ENCODE measurements around the gene ATP6V1B1.

The ATP6V1B1 gene

DNA sequence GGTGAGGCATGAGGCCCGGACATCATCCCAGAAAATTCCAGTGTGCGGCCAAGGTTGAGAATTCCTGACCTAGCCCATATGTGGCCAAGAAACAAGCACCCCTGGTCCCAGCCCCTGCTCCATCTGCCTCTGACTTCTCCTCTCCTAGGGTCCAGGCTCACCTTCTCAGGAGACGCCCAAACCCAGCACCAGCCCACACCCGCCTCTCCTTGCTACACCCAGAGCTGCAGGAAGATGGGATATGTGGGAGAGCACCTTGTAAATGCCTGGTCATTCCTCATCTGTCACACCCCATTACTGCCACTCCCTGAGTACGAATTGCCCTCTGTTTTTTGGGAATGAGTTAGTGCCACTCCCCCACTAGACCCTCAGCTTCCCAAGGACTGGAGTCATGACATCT is 7.3 kb upstream of the ATP6V1B1 start:
- no peak for DNase-seq

DNA sequence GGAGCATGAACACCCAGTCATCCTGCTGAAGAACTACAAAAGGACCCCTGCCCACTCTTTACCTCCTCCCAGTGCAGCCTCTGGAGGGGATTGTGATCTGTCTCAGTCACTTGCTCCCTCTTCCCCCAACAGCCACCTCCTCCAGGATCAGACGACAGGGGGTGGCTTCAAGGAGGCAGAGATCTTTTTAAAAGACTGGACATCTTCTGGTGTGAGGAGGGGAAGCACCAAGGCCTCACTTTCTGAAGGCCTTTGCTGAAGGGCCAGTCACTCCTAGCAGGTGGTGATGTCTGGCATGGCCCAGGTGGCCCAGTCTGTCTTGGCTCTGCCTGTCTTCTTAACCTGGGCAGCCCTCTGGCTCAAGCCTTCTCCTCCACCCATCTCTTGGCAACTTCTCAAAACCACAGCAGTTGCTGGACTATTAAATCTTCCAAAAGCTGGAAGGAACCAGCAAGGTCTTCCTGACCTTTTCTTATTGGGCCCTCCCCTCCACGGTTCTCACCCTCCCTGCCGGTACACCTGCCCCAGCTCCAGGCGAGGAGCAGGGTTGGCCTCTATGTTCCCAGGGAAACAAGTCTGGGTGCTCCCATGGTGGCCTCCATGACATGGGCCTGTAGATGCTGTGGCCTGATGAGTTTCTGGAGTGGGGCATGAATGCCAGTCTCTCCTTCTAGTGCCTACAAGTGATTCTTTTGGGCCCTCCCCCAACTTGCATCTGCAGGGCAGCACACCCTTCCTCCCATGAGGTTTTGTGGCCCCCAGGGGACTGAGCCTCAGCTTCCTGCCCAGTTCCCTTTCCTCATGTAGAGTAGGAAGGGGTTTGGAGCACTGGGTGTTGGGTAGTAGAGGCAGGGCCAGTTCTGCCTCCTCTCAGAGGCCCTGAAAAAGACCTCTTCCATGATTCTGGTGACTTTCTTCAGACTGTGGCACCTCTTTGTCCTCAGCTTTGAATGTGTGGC is 5.0 kb upstream of the ATP6V1B1 start:
- no peak for DNase-seq

DNA sequence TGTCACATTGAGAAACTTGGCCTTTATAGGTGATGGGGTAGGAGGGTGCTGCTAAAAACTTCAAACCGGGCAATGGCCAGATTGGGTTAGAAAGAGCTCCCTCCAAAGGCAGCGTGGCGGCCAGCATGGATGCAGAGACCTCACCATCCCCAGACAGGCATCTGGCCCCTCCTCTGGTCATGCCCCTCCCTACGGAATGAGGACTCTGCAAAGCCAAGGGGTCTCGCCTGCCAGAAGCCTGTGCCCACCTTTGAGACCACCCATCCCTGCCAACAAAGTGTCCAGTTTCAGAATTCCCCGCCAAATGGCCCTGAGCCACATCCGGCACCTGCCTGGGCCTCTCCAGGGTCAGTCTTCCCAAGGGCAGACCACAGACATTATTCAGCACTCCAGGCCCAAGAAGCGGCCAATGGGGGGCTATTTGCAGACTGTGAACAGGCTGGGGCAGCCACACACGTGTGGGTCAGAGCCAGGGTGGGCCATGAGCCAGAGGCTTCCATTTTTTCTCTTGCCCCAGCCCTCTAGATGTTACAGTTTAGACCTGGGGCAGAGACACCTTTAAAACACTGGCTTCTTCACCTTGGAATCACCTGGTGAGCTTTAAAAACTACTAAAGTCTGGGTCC is 4.2 kb upstream of the ATP6V1B1 start:
- DNase-seq: no peak

DNA sequence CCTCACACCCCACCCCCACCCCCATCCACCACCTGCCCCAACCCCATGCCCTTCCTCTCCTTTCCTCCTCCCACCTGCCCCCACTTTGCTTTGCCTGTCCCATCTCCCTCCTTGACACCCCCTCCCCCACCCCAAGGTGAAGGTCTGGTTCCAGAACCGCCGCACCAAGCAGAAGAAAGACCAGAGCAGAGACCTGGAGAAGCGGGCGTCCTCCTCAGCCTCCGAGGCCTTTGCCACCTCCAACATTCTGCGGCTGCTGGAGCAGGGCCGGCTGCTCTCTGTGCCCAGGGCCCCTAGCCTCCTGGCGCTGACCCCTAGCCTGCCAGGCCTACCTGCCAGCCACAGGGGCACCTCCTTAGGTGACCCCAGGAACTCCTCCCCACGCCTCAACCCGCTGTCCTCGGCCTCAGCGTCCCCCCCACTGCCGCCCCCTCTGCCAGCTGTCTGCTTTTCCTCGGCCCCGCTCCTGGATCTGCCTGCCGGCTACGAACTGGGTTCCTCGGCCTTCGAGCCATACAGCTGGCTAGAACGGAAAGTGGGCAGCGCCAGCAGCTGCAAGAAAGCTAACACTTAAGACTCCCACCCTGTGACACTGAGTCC is 3.0 kb upstream of the ATP6V1B1 start:
- DNase-seq: no peak

DNA sequence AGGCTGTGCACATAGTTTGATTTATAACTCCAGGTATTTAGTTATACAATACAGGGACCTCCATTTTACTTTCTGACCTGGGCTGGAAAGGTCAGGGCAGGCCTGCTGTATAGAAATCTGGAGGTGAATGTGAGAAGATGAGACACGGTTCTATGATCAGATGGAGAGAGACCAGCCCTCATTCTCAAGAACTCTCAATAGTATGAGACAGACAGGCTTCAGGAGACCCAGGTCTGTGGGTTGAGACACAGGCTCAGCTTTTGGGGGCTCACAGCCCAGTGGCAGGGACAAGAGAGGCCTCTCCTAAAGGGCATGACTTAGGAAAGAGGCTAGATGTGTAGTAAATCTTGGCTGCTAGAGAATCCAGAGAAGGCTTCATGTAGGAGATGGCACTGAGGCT is 719 bp upstream of the ATP6V1B1 start:
- DNase-seq: no peak

DNA sequence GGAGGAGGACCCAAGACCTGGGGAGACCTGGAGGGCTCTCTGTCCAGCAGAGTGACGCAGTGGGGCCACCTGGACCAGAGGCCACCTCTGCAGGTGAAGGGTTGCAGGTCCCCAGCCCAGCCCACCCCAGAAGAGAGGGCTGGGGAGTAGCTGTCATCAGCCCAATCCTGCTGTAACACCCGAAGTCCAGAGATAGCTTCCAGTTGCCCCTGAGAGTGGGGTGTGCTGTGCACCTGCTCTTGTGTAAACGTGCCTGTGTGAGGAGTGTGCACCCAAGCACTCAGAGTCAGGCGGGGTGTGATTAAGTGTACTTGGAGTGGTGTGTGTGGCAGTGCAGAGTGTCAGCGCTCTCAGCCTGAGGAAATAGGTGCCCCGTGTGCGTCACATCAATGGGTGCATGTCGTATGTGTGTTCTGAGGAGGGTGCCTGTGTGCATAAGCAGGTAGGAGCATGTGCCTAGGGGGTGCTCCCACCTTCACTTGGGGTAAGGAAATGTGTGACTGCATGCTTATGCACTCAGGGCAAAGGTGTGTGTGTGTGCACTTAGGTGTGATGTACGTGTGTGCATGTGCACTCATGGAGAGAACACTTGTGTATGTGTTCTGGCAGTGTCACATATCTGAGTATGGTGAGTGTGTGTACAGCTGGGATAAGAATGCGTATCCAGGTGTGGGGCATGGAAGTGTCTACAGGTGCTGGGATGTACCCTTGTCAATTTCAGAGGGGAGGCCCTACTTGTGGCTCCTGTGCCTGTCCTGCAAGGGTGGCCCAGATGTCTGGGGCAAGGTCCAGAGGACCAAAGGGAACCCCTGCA is 672 bp downstream of the ATP6V1B1 start:
- DNase-seq: peak in 1 of 2 experiments; percentile 6

DNA sequence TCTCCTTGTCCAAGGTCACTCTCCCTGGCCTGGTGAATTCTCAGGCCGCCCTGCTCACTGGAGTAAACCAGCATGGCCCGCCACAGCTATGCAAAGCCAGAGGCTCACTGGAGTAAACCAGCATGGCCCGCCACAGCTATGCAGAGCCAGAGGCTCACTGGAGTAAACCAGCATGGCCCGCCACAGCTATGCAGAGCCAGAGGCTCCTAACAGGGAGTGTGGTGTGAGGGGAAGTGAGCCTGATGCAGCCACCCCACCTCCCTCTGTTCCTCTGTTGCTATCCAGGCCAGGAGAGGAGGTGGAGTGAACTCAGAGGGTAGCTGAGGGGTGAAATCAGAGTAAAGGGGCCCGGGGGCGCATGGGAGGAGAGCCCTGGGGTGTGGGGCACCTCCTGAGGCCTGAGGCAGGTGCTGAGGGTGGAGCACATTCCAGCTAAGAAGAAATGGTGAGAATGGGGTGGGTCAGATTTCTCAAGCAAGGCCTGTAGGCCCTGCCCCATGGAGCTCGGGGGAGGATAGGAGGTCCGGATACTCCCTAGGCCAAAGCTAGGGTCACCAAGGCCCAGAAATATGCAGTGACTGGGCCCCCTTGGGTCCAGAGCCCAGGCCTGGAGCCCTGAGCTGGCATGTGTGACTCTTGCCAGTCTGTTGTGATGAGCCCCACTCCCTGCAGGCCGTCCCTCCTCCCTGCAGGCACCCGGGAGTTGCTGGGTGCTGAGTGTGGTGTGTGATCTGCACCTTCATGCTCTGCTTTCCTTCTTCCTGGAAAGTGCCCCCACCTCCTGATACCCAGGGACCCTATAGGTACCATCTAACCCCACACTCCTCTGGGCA is 1.5 kb downstream of the ATP6V1B1 start:
- DNase-seq: no peak

DNA sequence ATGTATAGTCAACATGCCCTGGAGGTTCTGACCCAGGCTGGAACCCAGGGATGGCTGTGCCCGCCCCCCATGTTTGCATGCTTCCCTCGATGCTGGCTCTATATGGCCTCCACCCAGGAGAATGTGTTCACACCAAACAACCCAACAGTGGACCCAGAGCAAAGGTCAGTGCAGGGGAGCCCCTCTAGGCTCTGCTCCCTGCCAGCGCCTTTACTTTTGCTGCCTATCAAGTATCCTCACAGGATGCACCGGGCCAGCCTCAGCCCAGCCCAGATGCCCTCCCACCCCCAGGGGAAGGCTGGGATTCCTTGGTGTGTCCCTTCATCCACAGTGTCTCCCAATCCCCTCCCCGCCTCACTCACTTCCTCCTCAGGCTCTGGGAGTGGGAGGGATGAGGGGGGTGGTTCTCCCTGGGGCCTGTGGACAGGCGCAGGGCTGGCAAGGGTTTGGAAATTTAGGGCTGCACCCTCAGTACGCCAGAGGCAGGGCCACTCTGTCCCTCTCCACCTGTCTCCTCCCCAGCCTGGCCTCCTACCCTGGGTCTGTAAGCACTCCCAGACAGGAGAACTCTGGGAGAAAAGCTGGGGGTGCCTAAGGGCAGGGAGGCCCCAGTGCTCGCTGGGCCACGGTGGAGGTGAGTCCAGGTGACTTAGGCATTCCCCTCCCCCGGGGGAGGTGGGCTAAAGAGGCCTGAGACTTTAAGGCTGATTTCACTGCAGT is 2.3 kb downstream of the ATP6V1B1 start:
- no peak for DNase-seq

DNA sequence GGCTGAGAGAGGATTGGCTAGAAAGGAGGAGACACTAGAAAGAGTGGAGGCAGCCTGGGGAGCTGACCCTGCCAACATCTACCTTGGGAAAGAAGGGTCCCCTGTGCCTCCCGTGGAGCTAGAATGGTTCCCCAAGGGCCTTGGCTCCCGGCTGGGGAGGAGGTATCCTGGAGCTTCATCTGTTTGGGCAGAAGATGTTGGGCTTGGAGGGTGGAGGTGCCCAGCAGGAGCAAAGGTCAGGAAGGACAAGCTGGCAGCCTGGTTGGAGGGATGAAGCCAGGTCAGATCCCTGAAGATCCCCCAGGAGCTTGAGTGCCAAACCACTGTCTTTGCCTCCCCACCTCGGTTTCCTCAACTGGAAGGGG is 2.9 kb downstream of the ATP6V1B1 start:
- no peak for DNase-seq

DNA sequence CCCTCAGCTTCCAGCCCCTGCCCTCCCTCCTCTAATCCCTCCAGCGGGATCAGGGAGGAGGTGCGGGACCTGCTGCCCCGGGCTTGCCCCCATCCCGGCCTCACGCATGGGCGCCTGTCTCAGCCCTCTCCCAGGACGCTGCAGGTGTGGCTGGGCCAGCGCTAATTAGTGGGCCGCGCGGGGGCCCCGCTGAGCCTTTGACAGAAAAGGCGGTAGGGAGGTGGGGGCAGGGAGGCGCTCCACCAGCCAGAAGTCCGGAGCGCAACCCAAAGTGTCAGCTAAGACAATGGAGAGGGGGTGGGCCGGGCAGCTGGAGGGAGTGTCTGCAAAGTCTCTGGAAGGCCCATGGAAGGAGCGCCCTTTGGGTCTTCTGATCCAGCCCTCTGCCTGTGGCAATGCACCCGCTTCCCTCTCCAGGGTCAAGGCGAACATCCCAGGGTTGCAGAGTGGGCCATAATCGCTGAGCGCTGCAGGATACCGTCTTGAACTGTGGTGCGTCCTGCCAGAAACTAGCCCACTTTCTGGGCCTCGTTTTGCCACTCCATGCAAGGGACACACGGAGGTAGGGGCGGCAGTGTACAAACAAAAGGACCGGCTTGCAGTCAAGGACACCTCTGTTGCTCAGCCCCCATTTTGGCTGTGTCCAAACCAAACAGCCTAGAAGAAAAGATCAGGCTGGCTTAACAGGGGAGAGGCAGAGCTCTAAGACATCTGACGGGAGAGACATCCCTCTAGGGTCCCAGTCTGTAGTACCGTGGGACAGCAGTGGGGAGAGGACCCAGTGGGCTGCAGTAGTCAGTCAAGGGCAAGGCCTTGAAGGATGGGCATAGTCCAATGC is 3.5 kb downstream of the ATP6V1B1 start:
- DNase-seq: no peak

DNA sequence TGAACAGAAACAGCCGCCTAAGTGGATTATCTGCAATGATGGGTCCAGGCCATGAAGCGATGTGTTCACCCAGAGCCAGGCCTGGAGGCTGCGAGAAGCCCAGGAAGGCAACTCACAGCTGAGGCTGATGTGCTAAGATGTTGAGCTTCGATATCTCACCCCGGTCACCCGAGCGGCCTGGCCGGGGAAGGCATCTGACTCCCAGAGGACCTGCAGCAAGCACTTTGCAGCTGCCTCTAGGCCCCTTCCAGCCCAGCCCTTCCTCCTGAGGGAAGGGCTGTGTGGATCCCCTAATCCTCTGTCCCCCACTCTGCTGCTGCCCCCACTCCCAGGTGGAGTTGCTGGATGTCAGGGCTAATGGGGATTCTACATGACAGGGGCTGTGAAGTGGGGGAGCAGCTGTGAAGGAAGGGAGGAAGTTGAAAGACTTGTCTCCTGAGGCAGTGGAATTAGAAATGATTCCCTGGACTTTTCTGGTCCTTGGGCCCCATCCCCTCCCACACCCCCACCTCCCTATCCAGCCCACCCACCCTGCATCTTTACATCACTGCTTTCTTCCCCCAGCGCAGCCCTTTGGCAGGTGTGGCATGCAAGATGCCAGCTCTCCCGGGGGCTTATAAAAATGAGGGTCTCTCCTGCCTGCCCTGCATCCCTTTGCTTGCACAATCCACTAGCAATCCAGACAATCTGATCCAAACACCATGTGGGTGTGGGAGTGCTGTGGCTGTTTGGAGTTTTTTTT is 4.3 kb downstream of the ATP6V1B1 start:
- DNase-seq: no peak

DNA sequence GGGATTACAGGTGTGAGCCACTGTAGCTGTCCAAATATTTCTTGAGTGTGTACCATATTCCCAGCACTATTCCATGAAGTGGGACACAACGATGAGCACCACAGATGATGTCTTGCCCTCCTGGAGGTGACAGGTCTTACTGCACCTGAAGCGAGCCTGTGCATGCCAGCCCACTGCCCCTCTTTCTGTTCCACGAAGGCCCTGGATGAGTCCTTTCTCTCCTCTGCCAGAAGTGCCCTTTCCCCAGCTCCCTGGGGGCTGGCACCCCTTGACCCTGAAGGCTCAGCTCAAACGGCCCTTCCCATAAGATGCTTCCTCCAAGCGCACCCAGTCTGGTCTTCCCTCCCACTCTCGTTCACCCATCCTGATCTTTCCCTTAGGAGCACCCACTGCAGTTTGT is 5.5 kb downstream of the ATP6V1B1 start:
- no peak for DNase-seq

DNA sequence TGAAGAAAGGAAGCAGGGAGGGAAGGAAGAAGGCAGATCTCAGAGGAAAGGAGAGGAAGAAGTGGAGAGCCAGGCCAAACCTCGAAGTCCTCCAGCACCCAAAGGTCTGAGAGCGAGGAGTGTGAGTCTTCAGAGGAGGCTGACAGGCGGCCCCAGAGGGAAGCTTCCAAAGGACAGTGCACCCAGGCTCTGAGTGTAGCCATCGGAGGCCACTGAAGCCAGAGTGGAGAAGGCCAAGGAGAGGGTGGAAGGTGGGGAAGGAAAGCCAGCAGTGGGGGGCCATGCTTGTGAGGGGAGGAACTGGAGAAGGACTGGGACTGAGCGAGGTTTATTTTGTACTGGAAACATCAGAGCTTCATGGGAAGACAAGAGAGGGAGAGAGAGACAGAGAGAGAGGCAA is 6.0 kb downstream of the ATP6V1B1 start:
- DNase-seq: no peak

DNA sequence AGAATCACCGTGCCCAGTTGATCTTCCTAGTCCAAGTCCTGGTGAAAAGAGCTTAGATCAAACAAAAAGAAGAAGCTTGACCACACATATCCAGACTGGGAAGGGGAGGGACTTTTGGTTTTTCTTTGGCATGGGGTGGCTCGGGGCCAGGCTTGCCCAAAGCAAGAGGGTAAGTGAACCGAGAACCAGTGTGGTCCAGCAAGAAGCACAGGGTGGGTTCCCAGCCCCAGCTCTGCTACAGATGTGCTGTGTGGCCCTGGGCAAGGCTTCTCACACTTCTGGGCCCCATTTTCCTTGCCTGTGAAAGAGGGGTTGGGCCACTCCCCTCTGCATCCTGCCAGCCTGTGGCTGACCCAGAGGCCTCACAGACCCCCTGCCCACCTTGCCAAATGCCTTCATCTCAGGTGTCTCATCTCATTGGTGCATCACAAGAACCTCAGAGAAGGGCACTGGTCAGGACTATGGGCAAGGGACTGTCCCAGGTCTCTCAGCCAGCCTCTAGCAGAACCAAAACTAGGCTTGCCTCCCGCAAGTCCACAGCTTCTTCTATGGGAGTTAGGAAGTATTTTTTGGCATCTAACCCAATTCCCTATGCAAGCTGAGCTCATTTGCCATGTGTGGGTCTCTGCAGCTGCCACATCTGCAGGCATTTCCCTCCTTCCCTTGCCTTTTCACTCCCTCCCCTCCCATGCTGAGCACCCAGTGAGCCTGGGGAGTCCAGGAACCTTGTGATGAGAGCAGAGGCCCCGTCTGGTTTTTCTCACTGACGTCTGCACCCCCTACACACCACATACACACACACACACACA is 6.9 kb downstream of the ATP6V1B1 start:
- no peak for DNase-seq

DNA sequence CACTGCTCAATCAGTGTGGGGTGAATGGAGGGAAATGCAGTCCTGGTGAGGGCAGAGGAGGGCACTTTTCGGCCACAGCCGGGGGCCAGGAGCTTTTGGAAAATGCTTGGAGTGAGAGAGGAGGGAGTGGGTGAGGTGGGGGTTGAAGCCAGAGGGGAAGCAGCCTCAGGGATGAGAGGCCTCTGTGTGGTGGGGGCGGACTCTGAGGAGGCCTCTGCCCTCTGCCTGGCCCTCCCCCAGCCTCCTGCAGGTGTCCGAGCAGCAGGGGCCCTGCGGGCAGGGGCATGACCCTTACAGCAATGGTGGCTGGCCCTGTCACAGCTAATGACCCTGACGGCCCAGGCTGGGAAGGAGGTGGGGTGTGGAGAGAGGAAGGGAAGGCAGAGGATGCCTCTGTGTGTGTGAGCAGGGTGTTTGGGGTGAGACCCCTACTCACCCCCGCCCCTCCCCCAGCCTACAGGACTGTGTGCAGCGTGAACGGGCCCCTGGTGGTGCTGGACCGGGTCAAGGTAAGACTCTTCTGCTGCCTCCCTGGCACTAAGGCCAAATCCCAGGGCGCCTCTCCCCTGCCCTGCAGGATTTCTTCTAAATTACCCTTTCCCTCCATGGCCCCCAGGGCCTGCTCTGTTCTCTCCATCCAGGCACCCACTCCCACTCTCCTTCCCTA is 7.6 kb downstream of the ATP6V1B1 start:
- no peak for DNase-seq

DNA sequence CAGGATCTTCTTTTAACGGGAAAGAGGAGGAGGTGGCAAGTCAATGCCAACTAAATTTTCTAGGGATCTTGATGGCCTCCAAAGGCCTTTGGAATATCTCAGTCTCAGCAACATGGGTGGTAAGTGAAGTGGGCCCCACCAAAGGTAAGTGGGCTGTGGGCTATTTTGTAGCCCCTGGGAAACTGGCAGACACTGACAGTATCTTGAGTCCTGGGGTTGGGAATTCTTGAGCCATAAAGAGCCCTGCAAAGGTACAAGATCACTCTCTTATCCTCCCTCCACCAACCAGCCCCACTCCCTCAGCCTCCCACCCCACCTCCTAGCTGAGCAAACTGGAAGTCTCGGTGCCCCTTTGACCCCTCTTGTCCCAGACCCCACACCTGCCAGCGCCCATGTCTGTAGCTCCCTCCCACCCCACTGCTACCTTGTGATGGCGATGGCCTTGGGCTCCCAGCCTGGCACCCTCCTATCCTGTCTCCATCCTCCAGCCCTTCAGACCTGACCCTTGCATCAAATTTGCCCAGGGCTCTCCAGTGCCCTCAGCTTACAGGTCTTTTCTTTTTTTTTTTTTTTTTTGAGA is 8.5 kb downstream of the ATP6V1B1 start:
- DNase-seq: no peak

DNA sequence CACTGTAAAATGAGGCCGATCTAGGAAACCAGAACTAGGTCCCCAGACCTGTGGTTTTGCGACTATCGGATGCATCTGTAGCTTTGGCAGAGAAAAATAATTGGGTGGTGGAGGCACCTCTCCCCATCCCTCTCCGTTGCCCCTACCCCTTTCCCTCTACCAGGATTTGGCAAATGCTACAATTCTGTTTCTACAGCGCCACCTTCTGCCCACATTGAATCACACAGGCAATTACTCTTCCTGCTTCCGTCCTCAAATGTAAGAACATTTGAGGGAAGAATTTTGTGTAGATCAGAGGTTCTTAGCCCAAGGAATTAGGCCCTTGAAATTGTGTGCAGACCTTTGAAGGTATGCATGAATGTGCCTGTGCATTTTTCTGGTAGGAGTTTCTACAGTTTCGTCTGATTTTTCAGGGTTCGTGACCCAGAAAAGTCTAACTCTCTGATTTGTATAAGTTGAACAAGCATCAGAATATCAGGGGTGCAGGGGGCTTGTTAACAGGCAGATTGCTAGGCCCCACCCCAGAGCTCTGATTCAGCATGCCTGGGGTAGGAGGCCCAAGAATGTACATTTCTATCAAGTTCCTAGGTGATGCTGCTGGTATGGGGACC is 11.2 kb downstream of the ATP6V1B1 start:
- peak; percentile 48 to 54 for DNase-seq

Data from NCI-H2081 (cell line).